Measurements from ENCODE around the gene PBXIP1. TPM values are rescaled to one million over a fixed set of nuclear protein-coding genes. Genes with fewer than 3 reads are reported as not detected.

Gene PBXIP1
- total RNA-seq, 1 experiment from 2014 or later, result 48.1 TPM

DNA sequence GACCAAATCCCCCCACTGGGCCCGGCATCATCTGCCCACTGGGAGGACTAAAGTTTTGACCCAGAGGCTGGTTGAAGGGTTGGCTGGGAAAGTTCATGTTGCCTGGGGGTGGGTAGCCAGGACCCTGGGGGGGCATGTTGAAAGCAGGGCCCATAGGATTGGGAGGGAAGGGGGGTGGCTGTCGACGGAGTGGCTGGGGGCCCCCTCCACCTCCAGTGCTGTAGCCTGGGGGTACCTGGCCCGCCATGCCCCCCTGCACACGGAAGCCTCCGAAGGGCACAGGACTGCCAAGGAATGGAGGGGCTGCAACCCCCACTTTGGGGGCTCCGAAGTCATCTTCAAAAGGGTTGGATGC is 3.5 kb upstream of the PBXIP1 start:
- Mint-ChIP-seq H3K36me3 (ENCODE audit: insufficient read depth, unreplicated experiment) (peaks cover 89% of the 10 kb centered on the region), H3K27me3 (ENCODE audit: unreplicated experiment) (no peaks in the 10 kb centered on the region), H3K27ac (ENCODE audit: unreplicated experiment) (no peak overlapping the region), H3K9me3 (ENCODE audit: low read depth, unreplicated experiment) (no peaks in the 10 kb centered on the region), H3K4me3 (ENCODE audit: low read depth, unreplicated experiment) (peak overlapping the region; percentile 85), H3K4me1 (ENCODE audit: low read depth, unreplicated experiment) (peaks cover 56% of the 10 kb centered on the region)
- CTCF ChIA-PET, result no interaction called here
- TF ChIP-seq CTCF (IDR thresholded peaks at IDR 0.05; ENCODE audit: unreplicated experiment), result no peak
- no peak for DNase-seq
- intact Hi-C loops (cut with micrococcal nuclease; ENCODE audit: unreplicated experiment), result no loop called here
- BruUV-seq (replicated peaks), result no TSS peak

- intact Hi-C loops (cut with micrococcal nuclease; ENCODE audit: unreplicated experiment), result no loop called here
- Mint-ChIP-seq H3K9me3 (ENCODE audit: low read depth, unreplicated experiment) (no peaks in the 10 kb centered on the region), H3K27ac (ENCODE audit: unreplicated experiment) (no peak overlapping the region), H3K36me3 (ENCODE audit: insufficient read depth, unreplicated experiment) (peaks cover 86% of the 10 kb centered on the region), H3K4me1 (ENCODE audit: low read depth, unreplicated experiment) (peaks cover 53% of the 10 kb centered on the region), H3K27me3 (ENCODE audit: unreplicated experiment) (no peaks in the 10 kb centered on the region), H3K4me3 (ENCODE audit: low read depth, unreplicated experiment) (peak overlapping the region; percentile 85)
- CTCF ChIA-PET, result no interaction called here
- no peak for TF ChIP-seq CTCF (IDR thresholded peaks at IDR 0.05; ENCODE audit: unreplicated experiment)
- BruUV-seq (replicated peaks), result no TSS peak
- DNase-seq, result no peak
Observed at GRCh38 chr1:154958681-154959425, 3.0 kb upstream of the PBXIP1 start.

DNA sequence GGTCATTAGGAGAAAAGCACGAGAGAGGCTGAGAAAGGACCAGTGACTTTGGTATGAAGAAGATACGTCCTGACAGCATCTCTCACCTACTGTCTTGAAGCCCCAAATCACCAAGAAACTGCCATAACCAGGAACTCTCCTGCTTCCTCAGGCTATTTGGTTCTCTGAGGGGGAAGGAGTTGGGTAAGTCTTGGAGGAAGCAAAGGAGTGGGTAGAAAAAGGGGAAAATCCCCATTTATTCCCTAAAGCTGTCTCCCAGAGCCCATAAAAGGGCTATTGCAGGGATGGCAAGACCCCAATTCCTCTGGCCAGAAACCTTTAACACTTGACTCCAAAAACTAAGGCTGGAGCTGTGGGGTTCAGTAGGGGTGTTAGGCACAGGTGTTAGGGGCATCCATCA is 2.1 kb upstream of the PBXIP1 start:
- no peak for TF ChIP-seq CTCF (IDR thresholded peaks at IDR 0.05; ENCODE audit: unreplicated experiment)
- no TSS peak for BruUV-seq (replicated peaks)
- Mint-ChIP-seq H3K9me3 (ENCODE audit: low read depth, unreplicated experiment) (no peaks in the 10 kb centered on the region), H3K4me1 (ENCODE audit: low read depth, unreplicated experiment) (peaks cover 48% of the 10 kb centered on the region), H3K27me3 (ENCODE audit: unreplicated experiment) (no peaks in the 10 kb centered on the region), H3K4me3 (ENCODE audit: low read depth, unreplicated experiment) (no peak overlapping the region), H3K27ac (ENCODE audit: unreplicated experiment) (no peak overlapping the region), H3K36me3 (ENCODE audit: insufficient read depth, unreplicated experiment) (peaks cover 78% of the 10 kb centered on the region)
- CTCF ChIA-PET, result no interaction called here
- intact Hi-C loops (cut with micrococcal nuclease; ENCODE audit: unreplicated experiment), result no loop called here
- DNase-seq, result no peak

DNA sequence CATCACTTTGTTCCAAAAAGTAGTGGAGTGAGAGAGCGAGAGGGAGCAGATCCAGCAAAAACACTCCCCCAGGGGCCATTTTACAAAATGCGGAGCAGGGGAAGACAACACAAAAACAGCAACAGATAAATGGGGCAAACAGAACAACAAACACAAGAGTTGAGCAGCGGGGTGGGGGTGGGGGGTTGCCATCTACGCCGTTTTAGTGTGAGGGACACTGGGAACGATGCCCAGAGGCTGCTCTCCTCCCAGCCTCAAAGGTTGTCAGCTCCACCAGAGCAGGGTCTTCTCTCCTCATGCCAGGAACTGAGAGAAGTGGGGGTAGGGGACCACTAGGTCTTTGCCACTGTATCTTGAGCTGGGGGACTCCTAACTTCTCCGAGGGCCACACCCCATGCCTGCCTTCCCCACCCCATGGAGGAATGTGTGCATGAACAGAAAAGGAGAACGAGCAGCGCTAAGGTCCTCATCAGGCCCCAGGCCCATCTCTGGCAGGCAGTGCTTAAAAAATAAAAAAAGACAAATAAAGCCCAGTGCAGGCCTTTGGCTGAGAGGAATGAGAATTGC is 1.3 kb upstream of the PBXIP1 start:
- Mint-ChIP-seq H3K27me3 (ENCODE audit: unreplicated experiment) (no peaks in the 10 kb centered on the region), H3K9me3 (ENCODE audit: low read depth, unreplicated experiment) (no peaks in the 10 kb centered on the region), H3K27ac (ENCODE audit: unreplicated experiment) (peak overlapping the region; percentile 70), H3K4me3 (ENCODE audit: low read depth, unreplicated experiment) (peak overlapping the region; percentile 80), H3K36me3 (ENCODE audit: insufficient read depth, unreplicated experiment) (peaks cover 77% of the 10 kb centered on the region), H3K4me1 (ENCODE audit: low read depth, unreplicated experiment) (peaks cover 41% of the 10 kb centered on the region)
- BruUV-seq (replicated peaks), result TSS peak; percentile 11
- CTCF ChIA-PET, result interaction anchor here (1.2 to 2.0 kb wide), 2 partner anchors 17 to 25 kb away, joined by 3 to 5 read pairs; no protein-coding TSS in a partner anchor
- TF ChIP-seq CTCF (IDR thresholded peaks at IDR 0.05; ENCODE audit: unreplicated experiment), result no peak
- no peak for DNase-seq
- intact Hi-C loops (cut with micrococcal nuclease; ENCODE audit: unreplicated experiment), result no loop called here

Measured in Calu3 (cell line).